GM21390 (cell line): ENCODE data around the gene PFKL.

Experiments
- ATAC-seq: cut with Tn5 transposase; IDR thresholded peaks from one replicate; pipeline ENCODE4 v1.9.1; 2021; ENCODE audit not compliant: unreplicated experiment

The PFKL gene

GRCh38 chr21:44325386-44326271 lies 25.8 kb downstream of the PFKL start:
- no peak for ATAC-seq

- ATAC-seq, result no peak
Measured at GRCh38 chr21:44326272-44326647, 26.4 kb downstream of the PFKL start.

- ATAC-seq, result no peak
Measured at GRCh38 chr21:44326716-44327602, 27.1 kb downstream of the PFKL start.

- no peak for ATAC-seq
Measured at GRCh38 chr21:44327603-44327974, 27.7 kb downstream of the PFKL start.

GRCh38 chr21:44328242-44328895 lies 28.5 kb downstream of the PFKL start:
- no peak for ATAC-seq

GRCh38 chr21:44329086-44329889 lies 29.4 kb downstream of the PFKL start:
- no peak for ATAC-seq

GRCh38 chr21:44329971-44330681 lies 30.3 kb downstream of the PFKL start:
- no peak for ATAC-seq

- no peak for ATAC-seq
Measured at GRCh38 chr21:44330698-44331097, 30.8 kb downstream of the PFKL start.

GRCh38 chr21:44331209-44331608 lies 31.4 kb downstream of the PFKL start:
- no peak for ATAC-seq

- ATAC-seq, result no peak
Measured at GRCh38 chr21:44331650-44332307, 31.9 kb downstream of the PFKL start.

GRCh38 chr21:44332383-44332782 lies 32.5 kb downstream of the PFKL start:
- no peak for ATAC-seq

- no peak for ATAC-seq
Measured at GRCh38 chr21:44332965-44333364, 33.1 kb downstream of the PFKL start.

GRCh38 chr21:44333509-44334328 lies 33.9 kb downstream of the PFKL start:
- ATAC-seq, result no peak

- ATAC-seq, result no peak
Measured at GRCh38 chr21:44334329-44335030, 34.6 kb downstream of the PFKL start.

GRCh38 chr21:44335266-44336059 lies 35.6 kb downstream of the PFKL start:
- ATAC-seq, result no peak

GRCh38 chr21:44337449-44337848 lies 37.6 kb downstream of the PFKL start:
- no peak for ATAC-seq
